KOPT-K1 (cell line): ENCODE measurements around the gene ZDHHC14.

Experiments
- H3K27ac ChIP-seq: fragments of 200-600 bp; sonication (generic); 2 replicates; pipeline ENCODE4 v1.5.1; 2016; ENCODE audit warnings: antibody characterized with exemption, mild to moderate bottlenecking, low read depth, low read length; ENCODE audit not compliant: poor library complexity, severe bottlenecking
- H3K36me3 ChIP-seq: fragments of 200-600 bp; sonication (generic); 2 replicates; pipeline ENCODE4 v1.5.1; 2017; ENCODE audit warnings: antibody characterized with exemption, mild to moderate bottlenecking, low read length, moderate library complexity; ENCODE audit not compliant: insufficient read depth
- H3K9me3 ChIP-seq: fragments of 200-600 bp; sonication (generic); 2 replicates; pipeline ENCODE4 v1.5.1; 2017; ENCODE audit warnings: antibody characterized with exemption, low read length, mild to moderate bottlenecking; ENCODE audit not compliant: insufficient read depth, poor library complexity, severe bottlenecking

ZDHHC14 gene

DNA sequence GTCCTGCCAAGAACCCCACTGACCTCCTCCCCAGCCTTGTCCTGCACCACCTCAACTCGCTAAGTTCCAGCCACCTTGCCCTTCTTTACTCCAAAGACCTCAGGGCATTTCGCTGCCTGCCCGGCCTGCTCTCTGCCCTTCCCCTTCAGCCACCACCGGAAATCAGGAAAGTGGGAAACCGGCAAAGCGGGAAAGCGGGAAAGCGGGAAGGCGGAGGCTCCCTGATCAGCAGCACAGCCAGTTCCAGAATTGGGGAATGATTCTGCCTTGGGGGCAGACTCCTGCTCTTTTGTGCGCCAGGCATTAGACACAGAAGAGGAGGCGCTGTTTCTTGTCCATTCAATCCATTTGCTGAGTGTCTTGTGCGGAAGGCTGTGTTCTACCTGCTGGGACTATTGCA, 111.3 kb downstream of the ZDHHC14 start:
- Histone ChIP-seq H3K36me3 (no peaks in the 10 kb centered on the region), H3K9me3 (no peaks in the 10 kb centered on the region), H3K27ac (no peak overlapping the region)

DNA sequence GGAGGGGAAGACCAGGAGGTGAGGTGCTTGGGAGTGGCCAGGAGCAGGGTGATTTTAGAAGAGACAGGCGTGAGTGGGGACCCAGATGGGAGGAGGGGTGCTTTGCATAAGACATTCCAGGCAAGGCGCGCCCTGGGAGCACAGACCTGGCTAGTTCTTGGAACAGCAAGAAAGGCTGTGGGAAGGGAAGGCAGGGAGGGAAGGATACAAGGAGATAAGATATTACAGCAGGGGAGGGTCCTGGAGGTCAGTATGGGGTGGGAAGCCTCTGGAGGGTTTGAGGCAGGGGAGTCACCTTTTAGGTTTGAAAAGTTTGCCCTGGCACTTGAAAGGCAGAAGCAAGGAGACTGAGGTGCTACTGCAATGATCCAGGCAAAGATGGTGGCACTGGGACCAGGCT, 111.8 kb downstream of the ZDHHC14 start:
- H3K36me3 ChIP-seq, result no peaks in the 10 kb centered on the region
- no peak overlapping the region for H3K27ac ChIP-seq
- no peaks in the 10 kb centered on the region for H3K9me3 ChIP-seq

DNA sequence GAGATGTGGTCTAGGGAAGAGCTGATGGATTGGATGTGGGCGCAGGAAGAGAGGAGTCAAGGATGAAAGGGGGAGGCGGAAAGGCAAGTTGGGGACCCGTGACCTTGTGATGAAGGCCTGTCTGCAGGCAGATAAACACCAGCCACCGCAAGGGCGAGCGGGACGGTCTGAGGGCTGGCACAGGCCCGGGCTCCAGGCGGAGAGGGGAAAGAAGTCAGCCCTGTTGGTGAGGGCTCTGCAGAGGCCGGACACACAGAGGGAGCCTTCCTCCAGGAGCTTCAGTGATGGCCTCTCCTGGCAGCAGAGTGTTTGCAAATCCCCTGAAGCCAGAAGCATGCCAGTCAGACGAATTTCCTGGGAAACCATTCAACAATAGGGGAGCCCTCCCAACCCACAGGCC, 112.2 kb downstream of the ZDHHC14 start:
- no peaks in the 10 kb centered on the region for H3K36me3 ChIP-seq
- H3K9me3 ChIP-seq, result no peaks in the 10 kb centered on the region
- H3K27ac ChIP-seq, result no peak overlapping the region

DNA sequence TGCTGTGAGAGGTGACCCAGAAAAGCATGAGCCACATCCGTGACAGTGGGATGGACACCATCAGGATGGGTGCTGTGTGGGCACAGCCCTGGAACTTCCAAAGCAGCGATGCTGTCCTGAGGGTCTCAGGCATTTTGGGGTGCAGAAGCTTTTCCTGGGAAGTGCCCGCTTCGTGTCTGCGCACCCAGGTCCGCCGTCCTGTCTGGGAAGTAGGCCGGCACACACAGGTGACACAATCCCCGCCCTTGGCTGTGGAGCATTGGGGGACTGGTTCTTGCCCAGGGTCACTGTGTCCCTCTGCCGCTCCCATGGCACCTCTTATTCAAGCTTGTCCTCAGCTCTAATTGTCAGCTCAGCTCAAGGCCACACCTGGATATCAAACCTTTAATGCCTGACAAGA, 112.6 kb downstream of the ZDHHC14 start:
- no peaks in the 10 kb centered on the region for H3K9me3 ChIP-seq
- no peaks in the 10 kb centered on the region for H3K36me3 ChIP-seq
- no peak overlapping the region for H3K27ac ChIP-seq

DNA sequence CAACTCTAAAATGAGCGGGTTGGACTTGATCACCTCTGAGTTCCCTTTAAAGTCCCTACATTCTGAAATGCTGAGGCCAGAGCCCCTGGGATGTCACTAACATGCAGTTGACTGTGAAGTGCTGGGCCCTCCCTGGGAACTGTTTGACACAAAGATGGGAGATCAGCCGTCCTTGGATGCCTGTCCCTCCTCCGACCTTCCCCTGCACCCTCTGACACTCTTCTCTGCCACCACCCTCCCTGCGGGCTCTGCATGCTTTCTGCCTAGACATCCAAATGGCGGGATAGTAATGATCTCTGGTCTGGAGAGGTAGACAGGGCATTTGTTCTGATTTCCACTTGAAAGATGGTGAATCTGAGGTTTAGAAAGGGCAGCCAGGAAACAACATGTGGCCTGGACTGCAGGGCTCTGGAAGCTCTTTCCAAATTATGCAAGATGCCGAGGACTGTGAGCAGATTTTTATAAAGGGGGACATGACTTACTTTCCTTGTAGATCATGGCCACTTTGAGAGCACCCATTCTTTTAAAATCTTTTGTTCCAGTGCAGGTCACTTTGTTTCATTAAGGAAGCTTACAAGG, 113.2 kb downstream of the ZDHHC14 start:
- no peaks in the 10 kb centered on the region for H3K36me3 ChIP-seq
- H3K9me3 ChIP-seq, result no peaks in the 10 kb centered on the region
- H3K27ac ChIP-seq, result no peak overlapping the region

DNA sequence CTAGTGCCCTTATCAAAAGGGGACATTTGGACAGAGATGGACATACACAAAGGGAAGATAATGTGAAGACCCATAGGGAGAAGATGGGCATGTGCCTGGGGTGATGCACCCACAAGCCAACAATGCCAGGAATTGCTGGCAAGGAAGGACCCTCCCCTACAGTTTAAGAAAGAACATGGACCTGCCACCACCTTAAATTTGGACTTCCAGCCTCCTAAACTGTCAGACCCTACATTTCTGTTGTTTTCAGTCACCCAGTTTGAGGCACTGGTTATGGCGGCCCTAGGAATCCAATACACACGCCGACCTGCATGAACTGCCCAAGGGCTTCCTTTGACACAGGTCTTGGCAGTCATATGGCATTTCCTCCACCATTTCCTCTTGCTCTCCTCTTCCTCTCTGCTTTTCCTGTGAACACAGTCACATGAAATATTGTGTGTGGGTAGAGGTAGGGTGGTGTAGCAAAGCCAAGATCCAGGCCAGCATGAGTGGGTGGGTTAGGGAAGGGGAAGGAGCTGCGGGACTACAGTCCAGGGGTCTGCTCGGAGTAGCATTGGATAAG, 115.6 kb downstream of the ZDHHC14 start:
- no peak overlapping the region for H3K27ac ChIP-seq
- no peaks in the 10 kb centered on the region for H3K36me3 ChIP-seq
- H3K9me3 ChIP-seq, result no peaks in the 10 kb centered on the region

DNA sequence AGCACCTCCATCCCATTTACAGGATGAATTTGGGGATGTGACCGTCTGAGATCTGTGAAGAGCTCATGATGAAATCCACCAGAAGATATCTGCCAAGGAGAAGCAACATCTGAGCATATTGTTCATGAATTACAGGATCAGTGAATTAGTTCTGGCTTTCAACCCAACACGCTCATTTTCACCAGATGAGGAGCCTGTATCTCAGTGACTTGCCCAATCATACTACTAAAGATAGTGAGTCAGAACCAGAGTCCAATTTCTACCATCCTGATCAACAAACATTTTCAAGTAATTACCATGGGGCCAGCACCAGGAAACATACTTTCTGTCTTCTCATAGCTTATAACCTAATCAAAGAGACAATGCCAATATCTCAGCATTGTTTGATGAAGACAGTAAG, 116.6 kb downstream of the ZDHHC14 start:
- no peaks in the 10 kb centered on the region for H3K36me3 ChIP-seq
- H3K27ac ChIP-seq, result no peak overlapping the region
- H3K9me3 ChIP-seq, result no peaks in the 10 kb centered on the region

DNA sequence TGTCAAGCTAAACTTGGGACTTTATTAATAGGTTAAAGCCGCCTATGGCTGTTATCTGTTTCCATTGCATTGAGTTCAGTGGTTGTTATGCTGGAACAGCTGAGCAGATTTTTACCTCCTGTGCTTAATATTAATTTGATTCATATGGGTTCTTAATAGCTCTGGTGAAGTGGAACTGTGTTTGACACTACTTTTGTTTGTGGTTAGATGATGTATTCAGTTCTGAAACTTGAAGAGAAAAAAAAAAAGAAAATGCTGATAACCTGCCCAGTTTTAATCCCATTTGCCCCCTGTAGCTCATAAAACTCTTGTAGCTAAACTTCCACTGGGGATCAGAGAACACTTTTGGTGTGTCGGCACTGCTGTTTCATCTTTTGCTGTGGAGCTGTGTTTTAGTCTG, 117.8 kb downstream of the ZDHHC14 start:
- Histone ChIP-seq H3K9me3 (no peaks in the 10 kb centered on the region), H3K36me3 (no peaks in the 10 kb centered on the region), H3K27ac (no peak overlapping the region)

DNA sequence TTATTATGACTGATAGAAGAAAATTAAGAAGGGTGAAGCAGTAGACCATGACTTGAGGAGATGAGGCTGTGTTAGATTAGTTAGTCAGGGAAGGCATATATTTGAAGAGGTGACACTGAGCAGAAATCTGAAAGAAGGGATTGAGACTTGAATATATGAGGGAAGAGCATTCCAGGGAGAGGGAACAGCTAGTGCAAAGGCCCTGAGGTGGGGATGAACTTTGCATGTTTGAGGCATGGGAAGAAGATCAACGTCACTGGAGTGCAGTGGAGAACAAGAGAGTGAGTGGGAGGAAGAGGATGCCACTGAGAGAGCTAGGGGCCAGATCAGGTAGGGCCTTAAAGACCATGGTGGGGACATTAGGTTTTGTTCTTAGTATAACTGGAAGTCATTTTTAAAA, 119.0 kb downstream of the ZDHHC14 start:
- H3K36me3 ChIP-seq, result no peaks in the 10 kb centered on the region
- no peak overlapping the region for H3K27ac ChIP-seq
- peaks cover 2% of the 10 kb centered on the region for H3K9me3 ChIP-seq

DNA sequence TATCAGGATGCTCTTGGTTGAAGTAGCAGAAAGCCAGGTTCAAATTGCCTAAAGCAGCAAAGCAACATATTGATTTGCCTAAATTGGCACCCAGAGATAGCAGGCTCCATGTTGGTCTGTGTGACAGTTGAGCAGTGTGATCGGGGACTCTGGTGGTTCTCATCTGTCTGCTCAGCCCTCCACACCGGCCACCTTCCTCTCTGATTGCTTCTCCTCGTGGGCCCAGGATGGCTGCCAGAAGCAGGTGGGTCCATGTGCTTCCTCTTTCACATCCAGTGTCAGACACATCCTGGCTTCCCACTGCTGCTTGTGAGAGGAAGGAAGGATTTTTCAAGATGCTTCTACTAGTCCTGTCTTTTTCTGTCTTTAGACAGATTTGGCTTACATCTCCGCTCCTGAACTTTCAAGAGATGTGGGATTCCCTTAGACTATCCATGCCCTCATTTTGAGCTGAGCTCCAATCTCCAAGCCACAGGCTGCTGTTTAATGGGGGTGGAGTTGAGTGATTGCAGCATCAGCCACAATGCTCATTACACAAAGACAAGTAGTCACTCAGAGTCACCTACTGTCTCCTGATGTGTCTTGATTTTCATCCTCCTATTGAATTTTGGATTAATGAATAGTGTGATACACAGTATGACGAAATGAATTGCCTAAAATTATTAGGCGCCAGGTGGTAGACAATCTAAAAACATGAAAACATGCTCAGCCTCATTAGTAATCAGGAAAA, 122.2 kb downstream of the ZDHHC14 start:
- H3K27ac ChIP-seq, result no peak overlapping the region
- H3K9me3 ChIP-seq, result peaks cover 19% of the 10 kb centered on the region
- H3K36me3 ChIP-seq, result no peaks in the 10 kb centered on the region

DNA sequence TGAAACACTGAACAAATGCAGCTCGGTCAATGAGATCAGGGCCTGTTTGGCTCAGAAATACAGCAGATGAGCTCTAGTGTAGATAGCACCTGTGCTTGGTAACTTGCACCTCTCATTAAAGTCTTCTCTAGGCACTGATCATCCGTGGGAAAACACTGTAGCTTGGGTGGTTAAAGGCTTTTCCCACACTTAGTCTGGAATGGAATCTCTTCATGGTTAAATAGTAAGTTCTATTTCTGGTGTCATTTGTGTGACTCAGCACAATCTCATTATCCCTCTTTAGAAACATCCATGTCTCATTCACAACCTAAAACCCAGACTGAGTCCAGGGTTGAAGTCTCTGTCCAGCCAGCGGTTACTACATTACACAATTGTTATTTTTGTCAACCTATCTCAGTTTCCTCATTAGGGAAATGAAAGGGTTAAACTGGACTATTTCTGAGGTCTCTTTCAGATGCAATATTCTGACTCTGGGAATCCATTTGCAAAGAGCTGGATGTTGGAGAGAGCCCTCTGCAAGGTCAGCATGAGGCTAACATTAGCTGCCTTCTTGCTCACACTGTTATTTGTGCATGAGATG, 125.0 kb downstream of the ZDHHC14 start:
- Histone ChIP-seq H3K36me3 (no peaks in the 10 kb centered on the region), H3K27ac (no peak overlapping the region), H3K9me3 (peaks cover 19% of the 10 kb centered on the region)

DNA sequence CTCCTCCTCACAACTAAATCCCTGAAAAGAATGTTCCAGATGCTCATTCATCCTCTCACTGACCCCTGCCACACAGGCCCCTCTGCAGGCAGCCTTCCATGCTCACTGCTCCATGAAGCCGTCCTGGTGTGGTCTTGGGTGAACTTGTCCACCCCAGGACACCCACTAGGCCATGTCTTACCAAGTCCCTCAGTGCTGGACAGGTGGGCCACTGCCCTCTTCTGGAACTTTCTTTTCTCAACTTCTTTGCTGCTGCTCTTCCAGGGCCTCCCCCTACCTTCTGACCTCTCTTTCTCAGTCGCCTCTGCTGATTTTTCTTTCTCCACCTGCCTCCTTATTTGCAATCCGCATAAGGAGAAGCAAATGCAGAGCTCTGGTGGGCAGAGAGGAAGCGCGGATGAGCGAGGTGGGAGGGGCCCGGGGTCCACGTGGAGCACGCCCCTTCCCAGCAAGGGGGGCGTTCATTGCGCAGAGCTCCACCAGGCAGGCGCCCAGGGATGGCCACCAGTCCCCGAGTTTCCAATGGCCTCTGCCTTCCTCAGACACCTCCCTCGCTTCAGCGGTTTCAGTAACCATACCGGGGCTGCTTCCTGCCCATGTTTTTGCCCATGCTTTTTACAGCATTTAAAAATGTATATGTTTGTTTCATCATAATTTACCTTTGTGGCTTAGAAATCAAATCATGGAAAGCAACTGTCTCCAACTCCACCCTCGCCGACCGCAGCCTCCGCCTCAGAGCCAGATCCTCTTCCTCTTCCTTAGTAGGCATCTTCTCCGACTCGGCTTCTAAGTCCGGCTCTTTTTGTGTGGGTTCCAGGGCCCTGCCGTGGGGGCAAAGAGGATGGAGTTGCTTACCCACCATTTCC, 129.6 kb downstream of the ZDHHC14 start:
- Histone ChIP-seq H3K27ac (no peak overlapping the region), H3K9me3 (peaks cover 12% of the 10 kb centered on the region), H3K36me3 (no peaks in the 10 kb centered on the region)

DNA sequence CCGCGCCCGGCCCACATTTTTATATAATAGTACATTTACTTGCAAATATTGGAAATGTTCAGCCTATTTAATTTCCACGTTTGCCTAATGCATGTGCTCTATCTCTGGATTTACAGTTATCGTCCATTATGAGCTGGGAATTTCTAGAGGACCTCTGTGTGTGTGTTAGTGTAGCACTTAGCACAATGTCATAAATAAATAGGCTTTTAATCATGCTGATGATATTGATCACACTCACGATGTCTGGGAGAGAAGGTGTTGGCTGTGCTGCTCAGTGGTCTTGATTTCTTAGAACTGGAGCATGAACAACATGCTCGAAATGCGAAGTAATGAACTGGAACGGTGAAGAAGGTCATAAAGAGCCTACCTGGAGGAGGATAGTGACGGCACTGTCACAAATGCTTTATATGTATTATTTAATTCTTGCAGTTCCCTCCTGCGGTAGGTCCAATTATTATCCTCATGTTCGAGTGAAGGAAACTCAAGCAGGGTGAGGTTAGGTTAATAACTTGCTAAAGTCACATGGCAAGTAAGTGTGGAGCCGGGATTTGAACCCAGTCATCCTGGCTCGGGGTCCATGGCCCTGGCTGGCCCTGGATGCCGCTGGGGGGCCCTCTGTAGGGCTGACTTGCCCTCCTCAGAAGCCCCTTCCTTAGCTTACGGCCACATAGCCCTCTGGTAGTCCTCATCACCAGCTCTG, 130.8 kb downstream of the ZDHHC14 start:
- no peaks in the 10 kb centered on the region for H3K9me3 ChIP-seq
- H3K27ac ChIP-seq, result no peak overlapping the region
- H3K36me3 ChIP-seq, result no peaks in the 10 kb centered on the region

DNA sequence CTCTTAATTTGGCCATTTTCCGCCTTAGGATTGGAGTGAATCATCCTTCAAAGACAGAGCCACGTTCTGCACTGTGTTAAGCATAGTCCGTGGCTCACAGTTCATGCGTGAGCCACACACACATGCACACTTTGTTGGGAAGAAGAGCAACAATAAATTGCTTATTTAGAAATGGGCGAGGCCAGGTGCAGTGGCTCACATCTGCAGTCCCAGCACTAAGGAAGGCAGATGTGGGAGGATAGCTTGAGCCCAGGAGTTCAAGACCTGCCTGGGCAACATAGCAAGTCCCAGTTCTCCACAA, 131.3 kb downstream of the ZDHHC14 start:
- no peaks in the 10 kb centered on the region for H3K9me3 ChIP-seq
- H3K27ac ChIP-seq, result no peak overlapping the region
- no peaks in the 10 kb centered on the region for H3K36me3 ChIP-seq
